ENCODE results near the gene RPL13A. TPM values are rescaled to one million over a fixed set of nuclear protein-coding genes. Genes with fewer than 3 reads are reported as not detected.
A peak's percentile ranks its signal among the peaks of the same experiment; 100 is the strongest.
"Not testable (repeated sequence)": the region's sequence is repeated elsewhere in the genome, so short reads cannot be mapped to it uniquely, and the experiment has no call there.

Gene RPL13A
- total RNA-seq, 1 experiment from 2014 or later: 7,406 TPM

DNA sequence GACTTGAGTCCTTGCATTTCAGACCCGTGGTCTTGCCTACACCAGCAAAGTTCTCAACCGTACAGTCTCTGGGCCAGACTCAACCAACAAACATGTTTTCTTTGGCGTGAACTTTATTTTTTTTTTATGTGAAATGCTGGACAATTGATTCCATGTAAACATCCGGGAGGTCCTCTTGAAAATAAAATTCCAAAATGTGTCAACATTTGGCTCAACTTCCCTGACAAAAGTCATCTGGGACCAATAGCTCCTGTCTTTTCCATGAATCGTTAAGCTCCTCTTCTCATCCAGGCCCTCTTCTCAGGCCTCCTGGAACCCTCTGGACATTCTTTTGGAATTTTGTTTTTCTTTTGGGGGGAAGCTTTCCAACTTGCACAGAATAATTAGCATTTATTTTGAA lies 31.6 kb upstream of the RPL13A start:
- no peak for DNase-seq (ENCODE audit: low spot score)

DNA sequence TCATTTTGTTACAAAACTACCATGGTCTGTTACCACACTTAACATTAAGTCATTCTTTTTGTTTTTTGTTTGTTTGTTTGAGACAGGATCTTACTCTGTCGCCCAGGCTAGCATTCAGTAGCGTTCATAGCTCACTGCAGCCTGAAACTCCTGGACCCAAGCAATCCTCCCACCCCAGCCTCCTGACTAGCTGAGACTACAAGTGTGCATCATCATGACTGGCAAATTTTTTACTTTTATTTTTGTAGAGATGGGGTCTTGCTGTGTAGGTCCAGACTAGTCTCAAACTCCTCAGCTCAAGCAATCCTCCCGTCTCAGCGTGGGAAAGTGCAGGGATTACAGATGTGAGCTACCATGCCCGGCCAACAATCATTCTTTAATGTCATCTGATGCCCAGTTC lies 31.1 kb upstream of the RPL13A start:
- no peak for DNase-seq (ENCODE audit: low spot score)

GRCh38 chr19:49458567-49458903 lies 28.9 kb upstream of the RPL13A start:
- no peak for DNase-seq (ENCODE audit: low spot score)

DNA sequence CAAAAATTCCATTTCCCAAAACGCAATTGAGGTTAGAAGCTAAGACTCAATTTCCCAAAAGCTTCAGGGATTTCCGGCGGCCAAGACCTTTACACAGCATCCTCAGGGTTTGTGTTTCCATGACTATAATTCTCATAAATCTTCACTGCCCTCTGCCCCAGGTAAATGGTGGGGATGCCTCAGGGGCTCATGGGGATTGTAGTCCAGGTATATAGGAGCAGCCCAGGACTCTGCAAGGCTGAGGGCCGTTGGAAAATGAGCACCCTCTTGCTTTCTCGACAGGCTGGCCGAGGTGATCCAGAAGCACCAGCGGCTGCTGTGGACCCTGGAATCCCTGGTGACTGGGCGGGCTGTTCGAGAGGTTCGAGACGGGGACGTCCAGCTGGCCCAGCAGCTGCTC lies 28.0 kb upstream of the RPL13A start:
- DNase-seq (ENCODE audit: low spot score): no peak

- DNase-seq (ENCODE audit: low spot score): not testable (repeated sequence)
These were observed 26.3 kb upstream of the RPL13A start for GRCh38 chr19:49461130-49461529.

DNA sequence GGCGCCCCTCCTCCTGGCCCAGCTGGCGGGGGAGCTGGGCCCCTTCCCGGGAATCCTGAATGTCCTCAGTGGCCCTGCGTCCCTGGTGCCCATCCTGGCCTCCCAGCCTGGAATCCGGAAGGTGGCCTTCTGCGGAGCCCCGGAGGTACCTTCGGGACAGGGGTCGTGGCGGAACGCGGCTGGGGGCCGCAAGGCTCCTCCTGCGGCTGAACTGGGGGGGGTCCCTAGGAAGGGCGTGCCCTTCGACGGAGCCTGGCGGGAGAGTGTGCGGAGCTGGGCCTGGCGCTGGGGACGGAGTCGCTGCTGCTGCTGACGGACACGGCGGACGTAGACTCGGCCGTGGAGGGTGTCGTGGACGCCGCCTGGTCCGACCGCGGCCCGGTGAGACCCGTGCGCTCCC lies 25.8 kb upstream of the RPL13A start:
- no peak for DNase-seq (ENCODE audit: low spot score)

GRCh38 chr19:49462492-49462891 lies 24.9 kb upstream of the RPL13A start:
- no peak for DNase-seq (ENCODE audit: low spot score)

DNA sequence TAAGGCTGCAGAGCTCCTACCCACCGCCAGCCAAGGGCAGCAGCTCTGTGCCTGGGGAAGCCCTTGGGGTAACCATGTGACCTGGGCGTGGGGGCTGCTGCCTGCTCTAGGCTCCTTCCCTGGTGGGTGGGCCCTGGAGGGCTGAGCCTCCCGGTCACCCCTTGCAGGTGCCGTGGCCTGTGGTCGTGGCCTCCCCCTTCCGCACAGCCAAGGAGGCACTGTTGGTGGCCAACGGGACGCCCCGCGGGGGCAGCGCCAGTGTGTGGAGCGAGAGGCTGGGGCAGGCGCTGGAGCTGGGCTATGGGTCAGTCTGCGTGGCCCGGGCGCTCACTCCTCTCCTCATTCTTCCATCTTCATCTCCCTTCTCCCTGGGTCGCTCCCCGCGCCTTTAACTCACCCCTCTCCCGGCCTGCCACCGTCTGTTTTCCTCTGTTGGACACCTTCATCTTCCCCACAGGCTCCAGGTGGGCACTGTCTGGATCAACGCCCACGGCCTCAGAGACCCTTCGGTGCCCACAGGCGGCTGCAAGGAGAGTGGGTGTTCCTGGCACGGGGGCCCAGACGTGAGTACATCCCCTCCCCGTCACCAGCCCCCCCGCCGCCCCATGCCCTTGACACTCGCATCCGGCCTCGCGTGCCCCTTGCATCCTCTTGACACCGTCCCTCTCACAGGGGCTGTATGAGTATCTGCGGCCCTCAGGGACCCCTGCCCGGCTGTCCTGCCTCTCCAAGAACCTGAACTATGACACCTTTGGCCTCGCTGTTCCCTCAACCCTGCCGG lies 23.3 kb upstream of the RPL13A start:
- no peak for DNase-seq (ENCODE audit: low spot score)

- no peak for DNase-seq (ENCODE audit: low spot score)
These were observed 22.0 kb upstream of the RPL13A start for GRCh38 chr19:49465371-49465770.

- no peak for DNase-seq (ENCODE audit: low spot score)
These were observed 19.2 kb upstream of the RPL13A start for GRCh38 chr19:49468199-49468598.

DNA sequence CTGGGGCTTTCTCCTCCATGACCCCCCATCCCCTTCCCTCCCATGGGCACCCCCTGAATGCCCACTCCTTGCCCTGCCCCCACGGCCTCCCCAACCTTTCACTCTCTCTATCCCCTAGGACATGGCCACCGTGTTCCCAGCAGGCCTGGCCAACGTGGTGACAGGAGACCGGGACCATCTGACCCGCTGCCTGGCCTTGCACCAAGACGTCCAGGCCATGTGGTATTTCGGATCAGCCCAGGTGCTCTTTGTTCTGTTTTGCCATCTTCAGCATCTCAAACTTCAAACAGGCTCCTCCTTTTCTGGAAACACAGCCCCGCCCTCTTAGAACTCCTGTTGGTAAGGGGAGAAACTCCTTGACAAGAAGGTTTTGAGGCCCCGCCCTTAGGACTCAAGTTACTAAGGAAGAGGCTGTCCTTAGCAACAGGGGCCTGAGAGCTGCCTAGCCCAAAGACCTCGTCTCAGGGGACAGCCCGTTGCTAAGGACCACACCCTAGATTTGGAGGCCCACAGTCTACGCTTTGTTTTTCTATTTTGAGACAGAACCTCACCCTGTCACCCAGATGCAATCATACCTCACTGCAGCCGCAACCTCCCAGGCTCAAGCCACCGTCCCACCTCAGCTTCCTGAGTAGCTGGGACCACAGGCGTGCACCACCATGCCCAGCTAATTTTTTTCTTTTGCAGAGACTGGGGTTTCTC lies 18.5 kb upstream of the RPL13A start:
- DNase-seq (ENCODE audit: low spot score): peak; percentile 50

- DNase-seq (ENCODE audit: low spot score): no peak
These were observed 17.4 kb upstream of the RPL13A start for GRCh38 chr19:49469828-49470614.

- DNase-seq (ENCODE audit: low spot score): no peak
These were observed 16.8 kb upstream of the RPL13A start for GRCh38 chr19:49470615-49470978.

- no peak for DNase-seq (ENCODE audit: low spot score)
These were observed 14.5 kb upstream of the RPL13A start for GRCh38 chr19:49472936-49473335.

DNA sequence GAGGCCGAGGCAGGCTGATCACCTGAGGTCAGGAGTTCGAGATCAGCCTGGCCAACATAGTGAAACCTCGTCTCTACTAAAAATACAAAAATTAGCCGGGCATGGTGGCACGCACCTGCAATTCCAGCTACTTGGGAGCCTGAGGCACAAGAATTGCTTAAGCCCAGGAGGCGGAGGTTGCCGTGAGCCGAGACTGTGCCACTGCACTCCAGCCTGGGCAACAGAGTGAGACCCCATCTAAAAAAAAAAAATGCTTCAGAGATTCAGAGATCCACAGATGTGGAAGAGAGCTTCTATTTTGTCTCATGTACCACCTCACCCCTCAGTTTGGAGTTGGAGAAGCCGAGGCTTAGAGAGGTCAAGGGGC lies 13.9 kb upstream of the RPL13A start:
- not testable (repeated sequence) for DNase-seq (ENCODE audit: low spot score)

- DNase-seq (ENCODE audit: low spot score): peak; percentile 86
These were observed 13.4 kb upstream of the RPL13A start, which contains the start of gene FLT3LG for GRCh38 chr19:49473868-49474541. Gene FLT3LG (plus strand): TSS chr19:49474215. CDS start chr19:49474640, 425 bp downstream.

DNA sequence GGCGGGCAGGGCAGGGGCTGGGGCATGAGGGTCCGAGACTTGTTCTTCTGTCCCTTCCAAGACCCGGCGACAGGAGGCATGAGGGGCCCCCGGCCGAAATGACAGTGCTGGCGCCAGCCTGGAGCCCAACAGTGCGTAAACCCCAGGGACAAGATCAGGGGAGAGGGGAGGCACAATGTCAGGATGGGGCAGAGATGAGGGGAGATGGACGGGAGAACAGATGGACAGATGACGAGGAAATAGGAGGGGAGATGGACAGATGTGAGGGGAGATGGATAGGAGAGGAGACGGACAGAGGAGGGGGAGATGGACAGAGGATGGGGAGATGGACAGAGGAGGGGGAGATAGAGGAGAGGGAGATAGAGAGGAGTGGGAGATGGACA lies 12.9 kb upstream of the RPL13A start:
- no peak for DNase-seq (ENCODE audit: low spot score)

GRCh38 chr19:49475191-49475917 lies 12.1 kb upstream of the RPL13A start:
- no peak for DNase-seq (ENCODE audit: low spot score)

DNA sequence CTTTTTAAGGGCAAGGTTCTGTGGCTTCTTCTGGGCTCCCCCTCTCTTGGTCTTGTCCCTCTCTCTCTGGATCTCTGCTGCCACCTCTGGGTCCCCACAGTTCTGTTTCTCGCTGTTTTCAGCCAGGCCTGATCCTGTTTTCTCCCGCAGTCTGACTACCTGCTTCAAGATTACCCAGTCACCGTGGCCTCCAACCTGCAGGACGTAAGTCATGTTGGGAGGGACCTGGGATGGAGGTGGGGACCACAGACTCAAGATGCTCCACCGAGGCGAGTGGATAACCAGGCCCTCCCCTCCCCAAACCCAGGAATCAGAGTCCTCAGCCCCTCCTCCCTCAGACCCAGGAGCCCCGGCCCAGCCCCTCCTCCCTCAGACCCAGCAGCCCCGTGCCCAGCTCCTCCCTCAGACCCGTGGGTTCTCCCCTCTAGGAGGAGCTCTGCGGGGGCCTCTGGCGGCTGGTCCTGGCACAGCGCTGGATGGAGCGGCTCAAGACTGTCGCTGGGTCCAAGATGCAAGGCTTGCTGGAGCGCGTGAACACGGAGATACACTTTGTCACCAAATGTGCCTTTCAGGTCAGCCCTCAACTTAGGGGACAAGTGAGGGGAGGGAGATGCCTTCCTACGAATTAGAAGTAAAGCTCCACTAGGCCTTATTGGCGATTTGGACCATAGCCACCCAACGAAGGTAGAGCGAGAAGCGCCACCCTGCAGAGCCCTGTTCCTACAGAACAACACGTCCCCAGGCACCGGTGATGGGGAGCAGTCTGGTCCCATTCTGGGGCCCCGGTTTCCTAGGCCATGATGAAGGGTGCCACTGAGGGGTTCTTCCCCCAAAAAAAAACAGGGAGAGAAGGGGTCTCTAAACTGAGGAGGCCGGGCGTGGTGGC lies 11.2 kb upstream of the RPL13A start:
- peak; percentile 64 for DNase-seq (ENCODE audit: low spot score)

DNA sequence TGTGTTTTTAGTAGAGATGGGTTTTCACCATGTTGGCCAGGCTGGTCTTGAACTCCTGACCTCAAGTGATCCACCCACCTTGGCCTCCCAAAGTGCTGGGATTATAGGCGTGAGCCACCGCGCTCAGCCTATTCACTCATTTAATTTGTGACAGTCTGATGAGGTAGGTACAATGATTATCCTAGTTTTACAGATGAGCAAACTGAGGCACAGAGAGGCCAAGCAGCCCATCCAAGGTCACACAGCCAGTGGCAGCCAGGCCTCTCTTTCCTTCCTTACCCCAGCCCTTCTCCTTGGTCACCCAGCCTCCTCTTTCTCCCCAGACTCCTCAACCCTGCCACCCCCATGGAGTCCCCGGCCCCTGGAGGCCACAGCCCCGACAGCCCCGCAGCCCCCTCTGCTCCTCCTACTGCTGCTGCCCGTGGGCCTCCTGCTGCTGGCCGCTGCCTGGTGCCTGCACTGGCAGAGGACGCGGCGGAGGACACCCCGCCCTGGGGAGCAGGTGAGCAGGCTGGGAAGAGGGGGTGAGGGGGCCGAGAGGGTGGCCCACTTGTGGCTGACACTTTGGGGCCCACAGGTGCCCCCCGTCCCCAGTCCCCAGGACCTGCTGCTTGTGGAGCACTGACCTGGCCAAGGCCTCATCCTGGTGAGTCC lies 7.3 kb upstream of the RPL13A start:
- no peak for DNase-seq (ENCODE audit: low spot score)

Data from HT-29 (cell line).